Testis (tissue), 3 donors: ENCODE measurements around the gene INTS7. TPM values are rescaled to one million over a fixed set of nuclear protein-coding genes. Genes with fewer than 3 reads are reported as not detected.

Source experiments
- DNase-seq: peaks from one replicate; pipeline ENCODE4 v3.0.0-alpha.2; 2019
- H3K27ac ChIP-seq, 2 donors: fragments of 200-600 bp; sonication (generic); one replicate each; pipeline ENCODE4 v1.5.1; 2019
- H3K27me3 ChIP-seq: fragments of 200-600 bp; sonication (generic); one replicate; pipeline ENCODE4 v1.5.1; 2019
- H3K36me3 ChIP-seq: fragments of 200-600 bp; sonication (generic); one replicate; pipeline ENCODE4 v1.5.1; 2017; ENCODE audit warnings: low read depth; ENCODE audit errors: missing control alignments
- H3K4me1 ChIP-seq: fragments of 200-600 bp; sonication (generic); one replicate; pipeline ENCODE4 v1.5.1; 2019
- H3K4me3 ChIP-seq, 2 donors: fragments of 200-600 bp; sonication (generic); one replicate each; pipeline ENCODE4 v1.5.1; 2017 to 2019
- H3K9me3 ChIP-seq: fragments of 200-600 bp; sonication (generic); one replicate; pipeline ENCODE4 v1.5.1; 2017
- CTCF ChIP-seq, 3 experiments: fragments of 450-650 bp in 2 of 3; fragments of 200-600 bp in 1 of 3; sonication (generic) in 1 of 3; IDR thresholded peaks; one replicate each; pipeline ENCODE4 v1.5.1; 2016 to 2019; ENCODE audit warnings: antibody characterized with exemption in 3 of 3, mild to moderate bottlenecking in 2 of 3, moderate library complexity in 1 of 3
- POLR2A ChIP-seq: fragments of 450-650 bp; IDR thresholded peaks from one replicate; pipeline ENCODE4 v1.6.1; 2017; ENCODE audit warnings: antibody characterized with exemption, mild to moderate bottlenecking, moderate library complexity
- WGBS, 2 donors: methylation state at CpG; one replicate each; pipeline ENCODE4 v1.1.5; 2018; 5-methylcytosine and 5-hydroxymethylcytosine counted together
- intact Hi-C: fragments of 100-400 bp; cut with DNase I; formaldehyde crosslinking; loops from one replicate; pipeline ENCODE4 v1.15.1; 2023; ENCODE audit warnings: low total_unique reads
- polyA plus RNA-seq: library from polyadenylated mRNA; stranded (reverse); fragments of 350-450 nt; fragmentation: Illumina TruSeq; extraction: RNeasy Lipid Tissue Mini Kit (QIAGEN cat#74804); gene quantifications from one replicate; pipeline ENCODE4 v1.2.3, GENCODE V29; 2014; ENCODE audit warnings: low read depth, low replicate concordance; ENCODE audit not compliant: insufficient read depth
- total RNA-seq, 2 donors: library from RNA; depleted of rRNA; stranded (reverse); fragments of >200 nt; gene quantifications; one replicate each; pipeline ENCODE4 v1.2.3, GENCODE V29; 2016

Gene INTS7
- total and polyA plus RNA-seq, 3 donors from 2014 or later, result 29.9 to 51.1 (median 35.6) TPM

GRCh38 chr1:211947396-211948295 lies 87.7 kb downstream of the INTS7 start:
- Histone ChIP-seq H3K27me3 (no peaks in the 10 kb centered on the region), H3K4me3 (no peak overlapping the region), H3K36me3 (no peaks in the 10 kb centered on the region), H3K27ac (no peak overlapping the region), H3K4me1 (no peaks in the 10 kb centered on the region), H3K9me3 (no peaks in the 10 kb centered on the region)
- no peak for TF ChIP-seq POLR2A
- TF ChIP-seq CTCF (IDR thresholded peaks at IDR 0.05), result no peak
- 69 to 72% methylated on average over 11 of the region's 11 CpGs for WGBS, 2 donors
- intact Hi-C loops, result no loop called here
- no peak for DNase-seq

- no peak overlapping the region for H3K4me3 ChIP-seq
- DNase-seq, result peak; percentile 42
- TF ChIP-seq POLR2A (no peak), CTCF (IDR thresholded peaks at IDR 0.05) (no peak)
- no peaks in the 10 kb centered on the region for H3K27me3 ChIP-seq
- no peaks in the 10 kb centered on the region for H3K4me1 ChIP-seq
- H3K36me3 ChIP-seq, result no peaks in the 10 kb centered on the region
- H3K9me3 ChIP-seq, result no peaks in the 10 kb centered on the region
- no peak overlapping the region for H3K27ac ChIP-seq
- intact Hi-C loops, result no loop called here
- WGBS, 2 donors, result 83 to 86% methylated on average over 10 of the region's 10 CpGs
Observed at GRCh38 chr1:211944733-211945500, 90.4 kb downstream of the INTS7 start.

- Histone ChIP-seq H3K27ac (no peak overlapping the region), H3K9me3 (no peaks in the 10 kb centered on the region), H3K4me3 (no peak overlapping the region), H3K27me3 (no peaks in the 10 kb centered on the region), H3K4me1 (no peaks in the 10 kb centered on the region), H3K36me3 (no peaks in the 10 kb centered on the region)
- TF ChIP-seq POLR2A, result no peak
- TF ChIP-seq CTCF (IDR thresholded peaks at IDR 0.05), result no peak
- intact Hi-C loops, result no loop called here
- 90 to 97% methylated on average over 3 of the region's 3 CpGs for WGBS, 2 donors
- no peak for DNase-seq
Observed at GRCh38 chr1:211942583-211942982, 92.8 kb downstream of the INTS7 start.

GRCh38 chr1:211939876-211940468 lies 95.4 kb downstream of the INTS7 start:
- H3K4me3 ChIP-seq, result no peak overlapping the region
- H3K36me3 ChIP-seq, result no peaks in the 10 kb centered on the region
- H3K4me1 ChIP-seq, result no peaks in the 10 kb centered on the region
- WGBS, 2 donors, result 65 to 77% methylated on average over 3 of the region's 3 CpGs
- intact Hi-C loops, result no loop called here
- TF ChIP-seq POLR2A (no peak), CTCF (IDR thresholded peaks at IDR 0.05) (no peak)
- no peaks in the 10 kb centered on the region for H3K9me3 ChIP-seq
- no peak overlapping the region for H3K27ac ChIP-seq
- no peaks in the 10 kb centered on the region for H3K27me3 ChIP-seq
- no peak for DNase-seq
